Mesenchymal stem cell (in vitro differentiated cells and primary cell): ENCODE data around the gene FANCI.

Source experiments
- DNase-seq: peaks from one replicate; pipeline ENCODE4 v3.0.0-alpha.2; 2013
- H2AFZ ChIP-seq: one replicate; pipeline ENCODE4 v1.6.1; 2013; ENCODE audit warnings: low read depth, mild to moderate bottlenecking, control low read depth, inconsistent platforms, low read length, moderate library complexity
- H2AK5ac ChIP-seq: 2 replicates; pipeline ENCODE4 v1.6.1; 2013; ENCODE audit warnings: low read length, moderate library complexity, mild to moderate bottlenecking, inconsistent platforms; ENCODE audit not compliant: severe bottlenecking
- H2BK120ac ChIP-seq: one replicate; pipeline ENCODE4 v1.6.1; 2013; ENCODE audit warnings: low read depth, mild to moderate bottlenecking, inconsistent platforms, low read length, moderate library complexity
- H2BK12ac ChIP-seq, 2 experiments: one replicate each; pipeline ENCODE4 v1.6.1; 2013; ENCODE audit warnings: inconsistent platforms in 2 of 2, low read length in 2 of 2, mild to moderate bottlenecking in 2 of 2, moderate library complexity in 2 of 2, control low read depth in 1 of 2
- H2BK15ac ChIP-seq: one replicate; pipeline ENCODE4 v1.6.1; 2013; ENCODE audit warnings: mild to moderate bottlenecking, low read depth, inconsistent platforms; ENCODE audit not compliant: poor library complexity, severe bottlenecking
- H2BK5ac ChIP-seq: 2 replicates; pipeline ENCODE4 v1.6.1; 2013; ENCODE audit warnings: low read depth, mild to moderate bottlenecking, low read length, control low read depth, inconsistent platforms; ENCODE audit not compliant: poor library complexity, severe bottlenecking
- H3K14ac ChIP-seq, 2 experiments: one replicate each; pipeline ENCODE4 v1.6.1; 2013; ENCODE audit warnings: inconsistent platforms in 2 of 2, low read length in 2 of 2, control low read depth in 1 of 2, mild to moderate bottlenecking in 1 of 2, moderate library complexity in 1 of 2
- H3K18ac ChIP-seq, 2 experiments: one replicate each; pipeline ENCODE4 v1.6.1; 2013; ENCODE audit warnings: inconsistent platforms in 2 of 2, low read length in 2 of 2, control low read depth in 1 of 2, low read depth in 1 of 2, mild to moderate bottlenecking in 1 of 2
- H3K23ac ChIP-seq, 2 experiments: one replicate each; pipeline ENCODE4 v1.6.1; 2013; ENCODE audit warnings: inconsistent platforms in 2 of 2, low read length in 2 of 2, mild to moderate bottlenecking in 2 of 2, moderate library complexity in 2 of 2, control low read depth in 1 of 2
- H3K27ac ChIP-seq: 2 replicates; pipeline ENCODE4 v1.5.1; 2013; ENCODE audit warnings: mild to moderate bottlenecking, moderate library complexity, low read length, control low read depth, inconsistent platforms; ENCODE audit not compliant: poor library complexity, severe bottlenecking
- H3K27me3 ChIP-seq, 2 experiments: 2 replicates each; pipeline versions ENCODE4 v1.6.1 to v1.7.0; 2013; ENCODE audit warnings: low read length in 2 of 2, mild to moderate bottlenecking in 2 of 2, moderate library complexity in 2 of 2, control low read depth in 1 of 2, inconsistent platforms in 1 of 2; ENCODE audit not compliant: control insufficient read depth in 1 of 2, insufficient read depth in 1 of 2
- H3K36me3 ChIP-seq, 2 experiments: 2 replicates each; pipeline versions ENCODE4 v1.6.1 to v1.7.0; 2013; ENCODE audit warnings: low read length in 2 of 2, control low read depth in 1 of 2, inconsistent platforms in 1 of 2, low read depth in 1 of 2, mild to moderate bottlenecking in 1 of 2; ENCODE audit not compliant: insufficient read depth in 2 of 2, control insufficient read depth in 1 of 2
- H3K4ac ChIP-seq, 2 experiments: one replicate each; pipeline ENCODE4 v1.6.1; 2013; ENCODE audit warnings: inconsistent platforms in 2 of 2, low read length in 2 of 2, mild to moderate bottlenecking in 2 of 2, moderate library complexity in 2 of 2, control low read depth in 1 of 2, low read depth in 1 of 2
- H3K4me1 ChIP-seq: 2 replicates; pipeline ENCODE4 v1.6.1; 2013; ENCODE audit warnings: low read depth, low read length, control low read depth; ENCODE audit not compliant: control insufficient read depth, insufficient read depth
- H3K4me2 ChIP-seq: 2 replicates; pipeline ENCODE4 v1.6.1; 2013; ENCODE audit warnings: low read length, mild to moderate bottlenecking, inconsistent platforms; ENCODE audit not compliant: poor library complexity, severe bottlenecking
- H3K4me3 ChIP-seq, 2 experiments: 2 replicates each; pipeline versions ENCODE4 v1.5.1 to v1.7.0; 2013; ENCODE audit warnings: low read length in 2 of 2, mild to moderate bottlenecking in 2 of 2, control low read depth in 1 of 2, low read depth in 1 of 2; ENCODE audit not compliant: insufficient read depth in 1 of 2
- H3K79me1 ChIP-seq: replicated peaks from 2 replicates; pipeline ENCODE4 v1.6.1; 2013; ENCODE audit warnings: mild to moderate bottlenecking, control low read depth, low read length, inconsistent platforms; ENCODE audit not compliant: poor library complexity, severe bottlenecking
- H3K9ac ChIP-seq: 2 replicates; pipeline ENCODE4 v1.7.0; 2013; ENCODE audit warnings: mild to moderate bottlenecking, low read length, moderate library complexity
- H3K9me3 ChIP-seq: 2 replicates; pipeline ENCODE4 v1.7.0; 2013; ENCODE audit warnings: mild to moderate bottlenecking, low read length; ENCODE audit not compliant: control insufficient read depth
- H4K8ac ChIP-seq: one replicate; pipeline ENCODE4 v1.6.1; 2013; ENCODE audit warnings: inconsistent platforms, mild to moderate bottlenecking, low read length, moderate library complexity
- H4K91ac ChIP-seq: one replicate; pipeline ENCODE4 v1.6.1; 2013; ENCODE audit warnings: mild to moderate bottlenecking, low read length, inconsistent platforms
- whole genome bisulfite sequencing: methylation state at CpG from one replicate; pipeline ENCODE4 v1.1.7; 2013; ENCODE audit warnings: mixed read lengths; 5-methylcytosine and 5-hydroxymethylcytosine counted together

Gene FANCI

GRCh38 chr15:89316504-89316903 is 72.7 kb downstream of the FANCI start:
- H2BK12ac ChIP-seq: no peak overlapping the region
- no peak overlapping the region for H3K4ac ChIP-seq
- no peak for DNase-seq
- no peak overlapping the region for H2AFZ ChIP-seq
- H2BK15ac ChIP-seq: no peak overlapping the region
- no peak overlapping the region for H4K91ac ChIP-seq
- no peak overlapping the region for H2BK5ac ChIP-seq
- peaks cover 31% of the 10 kb centered on the region for H3K79me1 ChIP-seq
- no peak overlapping the region for H3K9ac ChIP-seq
- no peaks in the 10 kb centered on the region for H3K9me3 ChIP-seq
- peaks cover 52 to 87% of the 10 kb centered on the region in 2 experiments for H3K36me3 ChIP-seq
- no peaks in the 10 kb centered on the region for H3K27me3 ChIP-seq
- no peak overlapping the region for H3K4me2 ChIP-seq
- H4K8ac ChIP-seq: no peak overlapping the region
- WGBS: 98% methylated on average over 5 of the region's 5 CpGs
- no peak overlapping the region for H2AK5ac ChIP-seq
- no peak overlapping the region for H3K18ac ChIP-seq
- H3K23ac ChIP-seq: no peak overlapping the region
- no peak overlapping the region for H3K14ac ChIP-seq
- no peak overlapping the region for H3K4me3 ChIP-seq
- H2BK120ac ChIP-seq: no peak overlapping the region
- no peaks in the 10 kb centered on the region for H3K4me1 ChIP-seq
- H3K27ac ChIP-seq: no peak overlapping the region

- Histone ChIP-seq H2BK15ac (no peak overlapping the region), H2BK120ac (no peak overlapping the region), H3K27ac (no peak overlapping the region), H4K91ac (no peak overlapping the region), H3K4me3 (no peak overlapping the region), H2BK12ac (no peak overlapping the region), H3K14ac (no peak overlapping the region), H4K8ac (no peak overlapping the region), H3K4ac (no peak overlapping the region), H3K23ac (no peak overlapping the region), H3K4me2 (no peak overlapping the region), H3K9me3 (no peaks in the 10 kb centered on the region), H3K27me3 (no peaks in the 10 kb centered on the region), H2AK5ac (no peak overlapping the region), H3K18ac (no peak overlapping the region), H3K36me3 (peaks cover 60 to 93% of the 10 kb centered on the region in 2 experiments), H3K79me1 (peaks cover 39% of the 10 kb centered on the region), H2AFZ (no peak overlapping the region), H2BK5ac (no peak overlapping the region), H3K4me1 (no peaks in the 10 kb centered on the region), H3K9ac (no peak overlapping the region)
- 96% methylated on average over 4 of the region's 4 CpGs for WGBS
- DNase-seq: no peak
Measured at GRCh38 chr15:89317186-89317720, 73.5 kb downstream of the FANCI start.

- Histone ChIP-seq H3K9me3 (no peaks in the 10 kb centered on the region), H3K36me3 (peaks cover 83 to 99% of the 10 kb centered on the region in 2 experiments), H3K4me2 (no peak overlapping the region), H2BK15ac (no peak overlapping the region), H3K4me1 (no peaks in the 10 kb centered on the region), H3K79me1 (peaks cover 58% of the 10 kb centered on the region), H2AFZ (no peak overlapping the region), H3K14ac (no peak overlapping the region), H4K8ac (no peak overlapping the region), H3K9ac (no peak overlapping the region), H3K4me3 (no peak overlapping the region), H3K27me3 (no peaks in the 10 kb centered on the region), H3K27ac (no peak overlapping the region), H3K4ac (no peak overlapping the region), H4K91ac (no peak overlapping the region), H3K18ac (no peak overlapping the region), H2BK12ac (no peak overlapping the region), H3K23ac (no peak overlapping the region), H2BK5ac (no peak overlapping the region), H2BK120ac (no peak overlapping the region), H2AK5ac (no peak overlapping the region)
- WGBS: 95% methylated on average over 9 of the region's 9 CpGs
- no peak for DNase-seq
Measured at GRCh38 chr15:89319678-89320077, 75.9 kb downstream of the FANCI start.

GRCh38 chr15:89320200-89320599 is 76.4 kb downstream of the FANCI start:
- no peaks in the 10 kb centered on the region for H3K9me3 ChIP-seq
- peaks cover 82 to 100% of the 10 kb centered on the region in 2 experiments for H3K36me3 ChIP-seq
- H2AFZ ChIP-seq: no peak overlapping the region
- no peak overlapping the region for H4K91ac ChIP-seq
- H4K8ac ChIP-seq: no peak overlapping the region
- no peaks in the 10 kb centered on the region for H3K27me3 ChIP-seq
- no peak overlapping the region for H3K4ac ChIP-seq
- H3K23ac ChIP-seq: no peak overlapping the region
- H2BK120ac ChIP-seq: no peak overlapping the region
- no peak overlapping the region for H3K4me3 ChIP-seq
- H3K79me1 ChIP-seq: peaks cover 57% of the 10 kb centered on the region
- no peak overlapping the region for H3K14ac ChIP-seq
- no peak overlapping the region for H3K27ac ChIP-seq
- H2BK12ac ChIP-seq: no peak overlapping the region
- no peak overlapping the region for H2BK15ac ChIP-seq
- H3K18ac ChIP-seq: no peak overlapping the region
- no peak for DNase-seq
- H2BK5ac ChIP-seq: no peak overlapping the region
- H3K4me2 ChIP-seq: no peak overlapping the region
- no peaks in the 10 kb centered on the region for H3K4me1 ChIP-seq
- H3K9ac ChIP-seq: no peak overlapping the region
- WGBS: 100% methylated on average over 2 of the region's 2 CpGs
- H2AK5ac ChIP-seq: no peak overlapping the region
